ENCODE results near the gene RANBP10. TPM values are rescaled to one million over a fixed set of nuclear protein-coding genes. Genes with fewer than 3 reads are reported as not detected.

The RANBP10 gene
- total and polyA plus RNA-seq, 2 donors (not counting 3 experiments of a cell fraction or from before 2014, with no cell fraction given) = 25.6 to 28.8 TPM

DNA sequence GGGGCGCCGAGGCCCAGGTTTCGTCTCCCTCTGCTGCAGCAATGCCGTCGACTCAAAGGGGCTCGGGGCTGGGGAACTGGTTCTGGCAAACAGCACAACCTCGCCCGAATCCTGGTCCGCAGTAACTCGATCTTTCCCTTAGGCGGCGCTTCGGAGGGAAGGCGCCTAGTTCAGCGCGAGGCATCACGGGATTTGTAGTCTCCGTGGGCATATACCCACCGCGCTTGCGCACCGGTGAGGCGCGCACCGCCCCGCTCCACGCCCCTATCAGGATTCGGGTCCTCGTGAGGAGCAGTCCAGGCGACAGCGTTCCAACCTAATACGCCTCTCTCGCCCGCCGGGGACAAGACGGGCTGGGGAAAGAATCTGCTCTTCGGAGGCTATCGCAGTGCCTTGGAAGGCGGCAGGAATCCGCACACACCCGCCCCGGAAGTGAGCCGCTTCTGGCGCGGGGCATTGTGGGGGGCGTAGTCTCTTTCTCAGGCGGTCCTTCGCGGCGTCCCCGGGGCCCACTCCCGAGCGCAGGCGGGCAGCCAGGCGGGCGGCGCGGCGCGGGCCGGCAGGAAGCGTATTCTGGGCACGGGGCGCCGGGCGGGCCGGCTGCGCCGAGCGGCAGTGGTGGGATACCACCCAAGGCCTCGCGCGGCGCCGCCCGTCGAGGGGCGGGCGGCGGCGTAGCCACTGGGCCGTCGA is 35.6 kb upstream of the RANBP10 start, which contains the start of gene THAP11:
THAP11 (plus strand) TSS at position 505 of the 693 bp plus-strand sequence. CDS start 235 bp downstream, outside the sequence.
- Histone ChIP-seq H4K20me1 (replicated peaks; ENCODE audit: control insufficient read depth, extremely low read depth, insufficient read depth, low read length) (no peaks in the 10 kb centered on the region), H3K4me2 (ENCODE audit: insufficient read depth, low read length) (peak within 1 kb of the TSS; percentile 54), H3K9me3 (replicated peaks; ENCODE audit: control insufficient read depth, insufficient read depth, low read length) (no peaks in the 10 kb centered on the region), H3K9ac (replicated peaks; ENCODE audit: extremely low read depth, insufficient read depth, low read length) (peak within 1 kb of the TSS; percentile 84), H2AFZ (ENCODE audit: low read depth, low read length) (peak within 1 kb of the TSS; percentile 92), H3K36me3 (ENCODE audit: control insufficient read depth in 2 of 2, extremely low read depth in 1 of 2, insufficient read depth in 2 of 2, low read length in 2 of 2) (no peaks in the 10 kb centered on the region), H3K4me1 (ENCODE audit: control insufficient read depth, extremely low read depth, insufficient read depth, low read length) (peaks cover 26% of the 10 kb centered on the region), H3K79me2 (ENCODE audit: control insufficient read depth, insufficient read depth, low read length) (peaks cover 23% of the 10 kb centered on the region), H3K9me1 (replicated peaks; ENCODE audit: control insufficient read depth, extremely low read depth, insufficient read depth, low read length) (no peaks in the 10 kb centered on the region), H3K4me3 (replicated peaks in 1 of 3; ENCODE audit: insufficient read depth in 1 of 3, low read depth in 1 of 3, low read length in 3 of 3) (peak within 1 kb of the TSS; percentile 32 to 58 (median 57)), H3K27me3 (ENCODE audit: control insufficient read depth in 2 of 2, insufficient read depth in 2 of 2, low read length in 2 of 2) (no peaks in the 10 kb centered on the region), H3K27ac (ENCODE audit: insufficient read depth, low read depth, low read length) (peak within 1 kb of the TSS; percentile 77)
- ChIA-PET POLR2A (no interaction called here), CTCF (interaction anchor here (2.8 to 4.6 kb wide), 2 partner anchors 25 to 26 kb away, joined by 8 to 32 read pairs; no protein-coding TSS in a partner anchor)
- peak; percentile 95 for DNase-seq (ENCODE audit: low read depth, low spot score)
- peak; percentile 96 for FAIRE-seq
- TF ChIP-seq EZH2 (IDR thresholded peaks at IDR 0.05; ENCODE audit: borderline replicate concordance, low read depth, low read length, severe bottlenecking) (no peak), GATA2 (IDR thresholded peaks at IDR 0.05; ENCODE audit: insufficient read depth, insufficient read length, low read depth, low read length) (no peak), POLR2A (IDR thresholded peaks at IDR 0.05; ENCODE audit: low read depth, low read length) (peak; percentile 44), POLR2AphosphoS5 (IDR thresholded peaks at IDR 0.05; ENCODE audit: insufficient read depth, low read depth, low read length) (peak; percentile 65)
- TF ChIP-seq, protein P1, sequence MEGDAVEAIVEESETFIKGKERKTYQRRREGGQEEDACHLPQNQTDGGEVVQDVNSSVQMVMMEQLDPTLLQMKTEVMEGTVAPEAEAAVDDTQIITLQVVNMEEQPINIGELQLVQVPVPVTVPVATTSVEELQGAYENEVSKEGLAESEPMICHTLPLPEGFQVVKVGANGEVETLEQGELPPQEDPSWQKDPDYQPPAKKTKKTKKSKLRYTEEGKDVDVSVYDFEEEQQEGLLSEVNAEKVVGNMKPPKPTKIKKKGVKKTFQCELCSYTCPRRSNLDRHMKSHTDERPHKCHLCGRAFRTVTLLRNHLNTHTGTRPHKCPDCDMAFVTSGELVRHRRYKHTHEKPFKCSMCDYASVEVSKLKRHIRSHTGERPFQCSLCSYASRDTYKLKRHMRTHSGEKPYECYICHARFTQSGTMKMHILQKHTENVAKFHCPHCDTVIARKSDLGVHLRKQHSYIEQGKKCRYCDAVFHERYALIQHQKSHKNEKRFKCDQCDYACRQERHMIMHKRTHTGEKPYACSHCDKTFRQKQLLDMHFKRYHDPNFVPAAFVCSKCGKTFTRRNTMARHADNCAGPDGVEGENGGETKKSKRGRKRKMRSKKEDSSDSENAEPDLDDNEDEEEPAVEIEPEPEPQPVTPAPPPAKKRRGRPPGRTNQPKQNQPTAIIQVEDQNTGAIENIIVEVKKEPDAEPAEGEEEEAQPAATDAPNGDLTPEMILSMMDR (IDR thresholded peaks at IDR 0.05; ENCODE audit: extremely low read depth in 1 of 2, insufficient read depth in 1 of 2, low read depth in 1 of 2, low read length in 2 of 2) = peak; percentile 82 to 93
- intact Hi-C loops (cut with micrococcal nuclease) (loop anchor here (1.0 to 2.0 kb wide), 2 partner anchors 25 to 280 kb away; partner anchors contain the start of gene CTCF), dilution Hi-C loops (cut with MboI; ENCODE audit: extremely low pct_ligation_motif_present, low sequenced_read_pairs) (no loop called here)
- no TSS peak for BruUV-seq (replicated peaks)

Data from endothelial cell of umbilical vein (primary cell).